H54 (cell line): ENCODE data around the gene RNU4-1.
"Not testable (repeated sequence)": the region's sequence is repeated elsewhere in the genome, so short reads cannot be mapped to it uniquely, and the experiment has no call there.

Source experiments
- DNase-seq: peaks from one replicate; pipeline ENCODE4 v3.0.0; 2011; ENCODE audit warnings: low spot score, mixed read lengths; ENCODE audit not compliant: insufficient read length
- FAIRE-seq: peaks from 3 replicates; lab custom pipeline; 2011; peaks lifted over from hg19 to GRCh38; lab: Jason Lieb, UNC
- POLR2A ChIP-seq: IDR thresholded peaks from 2 replicates; pipeline ENCODE4 v1.6.1; 2011; ENCODE audit warnings: low read depth, mild to moderate bottlenecking, low read length

The RNU4-1 gene

GRCh38 chr12:120257041-120257821 lies 35.8 kb downstream of the RNU4-1 start:
- TF ChIP-seq POLR2A: no peak

GRCh38 chr12:120254809-120255208 lies 38.2 kb downstream of the RNU4-1 start:
- TF ChIP-seq POLR2A: no peak
- DNase-seq (no peak), FAIRE-seq (no peak)

More at GRCh38 chr12:120257041-120257821, 35.8 kb downstream of the RNU4-1 start:
- FAIRE-seq: no peak
- DNase-seq: peak; percentile 57

- DNase-seq: not testable (repeated sequence)
Measured at GRCh38 chr12:120253313-120253712, 39.7 kb downstream of the RNU4-1 start.

GRCh38 chr12:120252071-120252906 lies 40.7 kb downstream of the RNU4-1 start:
- no peak for TF ChIP-seq POLR2A
- no peak for DNase-seq
- FAIRE-seq: no peak

More at GRCh38 chr12:120253313-120253712, 39.7 kb downstream of the RNU4-1 start:
- not testable (repeated sequence) for FAIRE-seq

- DNase-seq, FAIRE-seq: not testable (repeated sequence)
Measured at GRCh38 chr12:120251364-120252070, 41.5 kb downstream of the RNU4-1 start.

- FAIRE-seq (no peak), DNase-seq (no peak)
- TF ChIP-seq POLR2A: no peak
Measured at GRCh38 chr12:120249875-120250795, 42.9 kb downstream of the RNU4-1 start.

GRCh38 chr12:120249266-120249874 lies 43.7 kb downstream of the RNU4-1 start:
- TF ChIP-seq POLR2A: no peak
- DNase-seq (no peak), FAIRE-seq (no peak)

- DNase-seq (no peak), FAIRE-seq (no peak)
- TF ChIP-seq POLR2A: no peak
Measured at GRCh38 chr12:120247621-120248030, 45.4 kb downstream of the RNU4-1 start.

GRCh38 chr12:120247183-120247582 lies 45.9 kb downstream of the RNU4-1 start:
- FAIRE-seq (no peak), DNase-seq (no peak)
- no peak for TF ChIP-seq POLR2A

GRCh38 chr12:120246705-120247104 lies 46.3 kb downstream of the RNU4-1 start:
- FAIRE-seq, DNase-seq: not testable (repeated sequence)
